Loucy (cell line): Measurements from ENCODE around the gene TMEM43.

Experiments
- H2AFZ ChIP-seq: fragments of 200-600 bp; sonication (generic); 2 replicates; pipeline ENCODE4 v1.6.0; 2016; ENCODE audit warnings: antibody characterized with exemption, mild to moderate bottlenecking, low read length, moderate library complexity
- H3F3A ChIP-seq: fragments of 200-600 bp; 2 replicates; pipeline ENCODE4 v1.6.0; 2016; ENCODE audit warnings: antibody characterized with exemption, low read depth, mild to moderate bottlenecking
- H3K27me3 ChIP-seq: fragments of 200-600 bp; sonication (generic); 2 replicates; pipeline ENCODE4 v1.6.1; 2014; ENCODE audit warnings: low read length, mild to moderate bottlenecking; ENCODE audit not compliant: insufficient read depth, poor library complexity, severe bottlenecking
- H3K36me3 ChIP-seq: fragments of 200-600 bp; sonication (generic); 2 replicates; pipeline ENCODE4 v1.6.1; 2016; ENCODE audit warnings: low read length; ENCODE audit not compliant: insufficient read depth
- H3K4me1 ChIP-seq: fragments of 200-600 bp; sonication (generic); 2 replicates; pipeline ENCODE4 v1.5.1; 2014; ENCODE audit warnings: low read length, mild to moderate bottlenecking; ENCODE audit not compliant: insufficient read depth, poor library complexity, severe bottlenecking
- H3K4me2 ChIP-seq: fragments of 200-600 bp; sonication (generic); 2 replicates; pipeline ENCODE4 v1.6.0; 2014; ENCODE audit warnings: antibody characterized with exemption, low read length, low read depth, mild to moderate bottlenecking; ENCODE audit not compliant: poor library complexity, severe bottlenecking
- H3K4me3 ChIP-seq: fragments of 200-600 bp; sonication (generic); 2 replicates; pipeline ENCODE4 v1.5.1; 2014; ENCODE audit warnings: low read length, mild to moderate bottlenecking, mixed read lengths; ENCODE audit not compliant: poor library complexity, severe bottlenecking
- H3K79me2 ChIP-seq: fragments of 200-600 bp; sonication (generic); 2 replicates; pipeline ENCODE4 v1.6.1; 2014; ENCODE audit warnings: low read length; ENCODE audit not compliant: insufficient read depth
- H3K9ac ChIP-seq: fragments of 200-600 bp; sonication (generic); 2 replicates; pipeline ENCODE4 v1.6.0; 2014; ENCODE audit warnings: mild to moderate bottlenecking, low read depth, low read length, moderate library complexity; ENCODE audit not compliant: poor library complexity, severe bottlenecking
- H3K9me2 ChIP-seq: fragments of 200-600 bp; sonication (generic); replicated peaks from 2 replicates; pipeline ENCODE4 v1.6.1; 2016; ENCODE audit warnings: low read depth, low read length, mixed read lengths
- H3K9me3 ChIP-seq: fragments of 200-600 bp; sonication (generic); 2 replicates; pipeline ENCODE4 v1.6.1; 2014; ENCODE audit warnings: mild to moderate bottlenecking, antibody characterized with exemption, low read length, low read depth; ENCODE audit not compliant: insufficient read depth
- H4K20me1 ChIP-seq: fragments of 200-600 bp; sonication (generic); 2 replicates; pipeline ENCODE4 v1.6.0; 2014; ENCODE audit warnings: antibody characterized with exemption, low read length, mild to moderate bottlenecking; ENCODE audit not compliant: insufficient read depth, poor library complexity, severe bottlenecking
- EZH2phosphoT487 ChIP-seq: fragments of 200-600 bp; IDR thresholded peaks from 2 replicates; pipeline ENCODE4 v1.6.1; 2018; ENCODE audit warnings: antibody characterized with exemption, mild to moderate bottlenecking, moderate library complexity, borderline replicate concordance
- TF ChIP-seq, protein P1 (sequence below): fragments of 200-600 bp; sonication (generic); conservative IDR thresholded peaks from 2 replicates; pipeline ENCODE4 v1.5.1; 2014; ENCODE audit warnings: mild to moderate bottlenecking, antibody characterized with exemption, low read length

Gene TMEM43

GRCh38 chr3:14170531-14171159 lies 45.8 kb downstream of the TMEM43 start:
- Histone ChIP-seq H3K9me3 (no peaks in the 10 kb centered on the region), H2AFZ (no peak overlapping the region), H3K36me3 (peaks cover 36% of the 10 kb centered on the region), H3K4me2 (no peak overlapping the region), H3K9me2 (no peaks in the 10 kb centered on the region), H3K9ac (no peak overlapping the region), H3F3A (no peaks in the 10 kb centered on the region), H3K27me3 (no peaks in the 10 kb centered on the region), H3K4me1 (peaks cover 21% of the 10 kb centered on the region), H4K20me1 (peaks cover 9% of the 10 kb centered on the region), H3K79me2 (0 out of 2 replicates have a peak, but pooled peaks cover 4% of the 10 kb centered on the region), H3K4me3 (no peak overlapping the region)
- no peak for TF ChIP-seq EZH2phosphoT487
- TF ChIP-seq, protein P1, sequence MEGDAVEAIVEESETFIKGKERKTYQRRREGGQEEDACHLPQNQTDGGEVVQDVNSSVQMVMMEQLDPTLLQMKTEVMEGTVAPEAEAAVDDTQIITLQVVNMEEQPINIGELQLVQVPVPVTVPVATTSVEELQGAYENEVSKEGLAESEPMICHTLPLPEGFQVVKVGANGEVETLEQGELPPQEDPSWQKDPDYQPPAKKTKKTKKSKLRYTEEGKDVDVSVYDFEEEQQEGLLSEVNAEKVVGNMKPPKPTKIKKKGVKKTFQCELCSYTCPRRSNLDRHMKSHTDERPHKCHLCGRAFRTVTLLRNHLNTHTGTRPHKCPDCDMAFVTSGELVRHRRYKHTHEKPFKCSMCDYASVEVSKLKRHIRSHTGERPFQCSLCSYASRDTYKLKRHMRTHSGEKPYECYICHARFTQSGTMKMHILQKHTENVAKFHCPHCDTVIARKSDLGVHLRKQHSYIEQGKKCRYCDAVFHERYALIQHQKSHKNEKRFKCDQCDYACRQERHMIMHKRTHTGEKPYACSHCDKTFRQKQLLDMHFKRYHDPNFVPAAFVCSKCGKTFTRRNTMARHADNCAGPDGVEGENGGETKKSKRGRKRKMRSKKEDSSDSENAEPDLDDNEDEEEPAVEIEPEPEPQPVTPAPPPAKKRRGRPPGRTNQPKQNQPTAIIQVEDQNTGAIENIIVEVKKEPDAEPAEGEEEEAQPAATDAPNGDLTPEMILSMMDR, result no peak

GRCh38 chr3:14172496-14172895 lies 47.6 kb downstream of the TMEM43 start:
- TF ChIP-seq EZH2phosphoT487, result no peak
- H3K36me3 ChIP-seq, result peaks cover 28% of the 10 kb centered on the region

DNA sequence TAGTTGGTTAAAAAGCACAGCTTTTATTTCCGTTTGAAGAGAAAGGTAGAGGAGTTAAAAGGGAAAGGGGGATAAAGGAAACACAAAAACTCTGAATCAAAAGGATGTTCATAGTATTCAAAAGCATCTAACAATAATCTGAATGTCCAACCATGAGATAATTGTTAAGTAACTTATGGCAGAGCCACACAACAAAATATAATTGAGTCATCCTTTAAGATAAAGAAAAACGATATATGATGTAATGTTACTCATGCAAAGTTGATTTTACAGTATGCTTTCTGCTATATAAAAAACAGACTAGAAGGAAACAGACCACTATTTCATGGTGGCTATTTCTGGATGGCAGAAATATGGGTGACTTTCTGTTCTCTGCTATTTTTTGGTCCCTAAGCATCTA lies 49.6 kb downstream of the TMEM43 start:
- H3K79me2 ChIP-seq, result peaks cover 33% of the 10 kb centered on the region
- H3K9me3 ChIP-seq, result no peaks in the 10 kb centered on the region
- TF ChIP-seq, protein P1, result no peak
- no peak for TF ChIP-seq EZH2phosphoT487
- peaks cover 10% of the 10 kb centered on the region for H3K36me3 ChIP-seq
- H3K4me1 ChIP-seq, result peaks cover 46% of the 10 kb centered on the region
- peak overlapping the region; percentile 72 for H3K4me2 ChIP-seq
- H3F3A ChIP-seq, result no peaks in the 10 kb centered on the region
- H4K20me1 ChIP-seq, result peaks cover 16% of the 10 kb centered on the region
- H2AFZ ChIP-seq, result no peak overlapping the region
- H3K9me2 ChIP-seq, result no peaks in the 10 kb centered on the region
- H3K9ac ChIP-seq, result no peak overlapping the region
- H3K4me3 ChIP-seq, result no peak overlapping the region
- peaks cover 4% of the 10 kb centered on the region for H3K27me3 ChIP-seq

More at GRCh38 chr3:14172496-14172895, 47.6 kb downstream of the TMEM43 start:
- Histone ChIP-seq H3K4me2 (no peak overlapping the region), H3K27me3 (no peaks in the 10 kb centered on the region), H3K9me2 (no peaks in the 10 kb centered on the region), H3K9ac (no peak overlapping the region), H3K79me2 (peaks cover 17% of the 10 kb centered on the region), H3F3A (no peaks in the 10 kb centered on the region), H2AFZ (no peak overlapping the region), H4K20me1 (peaks cover 13% of the 10 kb centered on the region), H3K9me3 (no peaks in the 10 kb centered on the region), H3K4me3 (no peak overlapping the region), H3K4me1 (peaks cover 38% of the 10 kb centered on the region)
